Measurements from ENCODE around the gene IL17C.

IL17C gene

DNA sequence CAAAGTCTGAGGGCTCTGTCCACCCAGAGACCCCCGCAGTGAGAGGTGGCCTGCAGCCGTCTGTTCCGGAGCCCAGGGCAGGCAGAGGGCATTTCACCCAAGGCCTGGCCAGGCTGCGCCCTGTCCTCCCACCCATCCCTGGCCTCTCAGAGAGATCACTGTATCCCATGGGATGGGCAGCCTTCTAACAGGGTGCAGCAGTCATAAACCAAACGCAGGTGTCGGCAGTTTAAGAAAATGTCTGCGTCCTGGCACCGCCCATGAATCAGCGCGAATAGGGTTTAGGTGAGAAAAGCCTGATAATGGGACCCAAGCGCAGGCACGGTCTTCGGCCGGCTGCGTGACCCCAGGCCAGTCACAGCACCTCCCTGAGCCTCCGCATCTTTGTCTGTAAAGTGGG, 7.1 kb downstream of the IL17C start:
- no peak for DNase-seq (ENCODE audit: low read depth, low spot score)

DNA sequence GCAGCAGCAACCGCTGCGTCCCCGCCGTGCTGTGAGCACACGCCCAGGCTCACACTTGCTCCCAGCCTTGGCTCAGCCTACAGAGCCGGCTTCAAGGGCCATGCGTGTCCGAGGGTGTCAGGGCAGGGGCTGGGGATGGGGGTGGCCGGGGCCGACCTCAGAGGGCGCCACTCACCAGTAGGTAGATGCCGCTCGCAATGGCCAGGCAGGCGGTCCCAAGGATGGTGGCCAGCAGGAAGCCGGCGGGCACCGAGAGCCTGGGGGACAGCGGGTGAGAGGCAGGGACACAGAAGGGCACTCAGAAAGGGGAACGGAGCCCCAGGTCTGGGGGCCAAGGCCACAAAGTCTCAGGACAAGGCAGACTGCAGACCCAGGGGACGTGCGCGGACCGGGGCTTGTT, 7.6 kb downstream of the IL17C start:
- DNase-seq (ENCODE audit: low read depth, low spot score) = no peak

DNA sequence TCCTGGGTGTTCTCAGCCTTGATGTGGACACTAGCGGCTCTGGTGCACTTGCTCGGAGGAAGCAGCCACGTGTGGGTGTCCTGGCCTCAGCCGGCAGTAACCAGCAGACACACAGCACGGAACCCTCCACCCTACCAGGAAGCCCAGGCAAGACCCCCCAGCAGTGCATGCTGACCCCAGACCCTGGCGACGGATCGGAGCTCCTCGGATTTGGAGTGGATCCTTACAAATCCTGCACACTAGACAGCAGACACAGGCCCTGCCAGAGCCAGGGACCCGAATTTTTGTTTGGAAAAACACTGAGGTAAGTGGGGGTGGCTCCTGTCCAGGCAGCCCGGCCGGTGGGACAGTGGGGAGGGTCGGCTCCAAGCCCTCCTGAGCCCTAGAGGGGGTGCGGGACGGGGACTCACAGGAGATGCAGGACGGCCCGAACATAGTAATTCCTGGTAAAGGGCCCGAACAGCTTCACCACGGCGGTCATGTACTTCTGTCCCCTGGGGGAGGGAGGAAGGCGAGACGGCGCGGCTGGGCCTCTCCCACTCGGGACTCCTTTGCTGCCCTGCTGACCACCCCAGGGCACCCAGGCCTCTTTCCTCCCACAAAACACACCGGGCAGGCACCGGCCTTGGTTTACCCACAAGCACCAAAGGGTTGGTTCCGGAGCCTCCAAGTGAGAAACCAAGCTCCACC, 8.1 kb downstream of the IL17C start:
- no peak for DNase-seq (ENCODE audit: low read depth, low spot score)

DNA sequence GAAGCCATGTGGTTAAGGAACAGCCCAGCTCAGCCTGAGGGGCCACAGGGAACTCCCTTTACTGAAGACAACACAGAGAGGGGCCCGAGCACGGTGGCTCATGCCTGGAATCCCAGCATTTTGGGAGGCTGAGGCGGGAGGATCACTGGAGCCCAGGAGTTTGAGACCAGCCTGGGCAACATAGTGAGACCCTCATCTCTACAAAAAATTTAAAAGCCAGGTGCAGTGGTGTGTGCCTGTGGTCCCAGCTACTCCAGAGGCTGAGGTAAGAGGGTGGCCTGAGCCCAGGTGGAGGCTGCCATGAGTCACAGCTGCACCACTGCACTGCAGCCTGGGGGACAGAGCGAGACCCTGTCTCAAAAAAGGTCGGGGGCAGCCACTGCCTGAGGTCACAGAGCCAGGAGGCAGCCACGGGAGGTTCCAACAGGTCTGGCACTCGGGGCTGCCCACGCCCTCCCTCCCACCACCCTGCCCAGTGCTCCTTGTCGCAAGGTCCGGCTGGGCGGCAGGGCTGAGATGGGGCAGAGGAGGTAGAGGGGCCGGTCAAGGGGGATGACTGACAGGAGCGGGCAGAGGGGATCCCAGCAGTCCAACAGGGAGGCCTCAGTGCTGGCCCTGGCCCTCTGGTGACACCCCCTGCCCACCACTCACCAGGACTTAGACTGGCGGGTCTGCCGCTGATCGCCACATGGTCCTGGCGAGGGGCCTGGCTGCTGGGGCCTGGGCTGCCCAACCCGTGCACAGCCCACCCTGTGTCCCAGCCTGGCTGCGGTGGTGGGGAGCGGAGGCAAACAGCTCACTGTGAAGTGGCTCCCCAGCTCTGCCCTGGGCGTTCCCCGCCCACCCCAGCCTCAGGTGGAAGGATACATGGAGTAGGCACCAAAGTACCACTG, 9.1 kb downstream of the IL17C start:
- no peak for DNase-seq (ENCODE audit: low read depth, low spot score)

DNA sequence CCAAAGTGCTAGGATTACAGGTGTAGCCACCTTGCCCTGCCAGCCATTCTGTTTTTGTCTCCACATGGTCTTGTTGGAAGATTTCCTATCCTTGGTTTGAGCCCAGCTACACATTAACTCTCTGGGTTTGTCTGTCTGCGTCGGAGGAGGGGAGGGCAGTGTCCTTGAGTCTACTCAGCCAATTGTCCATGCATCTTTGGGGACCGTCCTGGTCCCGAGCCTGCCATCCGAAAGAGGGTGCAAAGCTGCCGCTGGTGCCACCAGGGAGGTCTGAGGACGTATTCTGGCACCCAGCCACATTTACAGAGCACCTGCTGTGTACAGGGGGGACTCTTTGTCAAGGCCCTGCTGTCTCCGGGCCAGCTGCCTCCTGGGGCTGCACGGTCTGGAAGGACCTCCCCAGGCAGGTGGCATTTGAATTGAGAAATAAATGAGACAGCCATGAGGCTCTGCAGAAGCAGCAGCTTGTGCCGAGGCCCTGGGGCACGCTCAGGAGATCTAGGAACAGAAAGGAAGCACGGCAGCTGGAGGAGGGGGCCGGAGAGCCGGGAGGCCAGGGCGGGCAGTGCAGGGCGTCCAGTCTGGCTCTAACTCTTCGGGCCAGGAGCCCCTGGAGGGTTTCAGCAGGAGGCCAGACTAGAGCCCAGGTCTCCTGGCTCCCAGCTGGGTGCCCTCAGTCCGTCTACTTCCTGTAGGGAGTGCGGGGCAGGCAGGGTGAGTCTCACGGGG, 11.0 kb downstream of the IL17C start:
- no peak for DNase-seq (ENCODE audit: low read depth, low spot score)

DNA sequence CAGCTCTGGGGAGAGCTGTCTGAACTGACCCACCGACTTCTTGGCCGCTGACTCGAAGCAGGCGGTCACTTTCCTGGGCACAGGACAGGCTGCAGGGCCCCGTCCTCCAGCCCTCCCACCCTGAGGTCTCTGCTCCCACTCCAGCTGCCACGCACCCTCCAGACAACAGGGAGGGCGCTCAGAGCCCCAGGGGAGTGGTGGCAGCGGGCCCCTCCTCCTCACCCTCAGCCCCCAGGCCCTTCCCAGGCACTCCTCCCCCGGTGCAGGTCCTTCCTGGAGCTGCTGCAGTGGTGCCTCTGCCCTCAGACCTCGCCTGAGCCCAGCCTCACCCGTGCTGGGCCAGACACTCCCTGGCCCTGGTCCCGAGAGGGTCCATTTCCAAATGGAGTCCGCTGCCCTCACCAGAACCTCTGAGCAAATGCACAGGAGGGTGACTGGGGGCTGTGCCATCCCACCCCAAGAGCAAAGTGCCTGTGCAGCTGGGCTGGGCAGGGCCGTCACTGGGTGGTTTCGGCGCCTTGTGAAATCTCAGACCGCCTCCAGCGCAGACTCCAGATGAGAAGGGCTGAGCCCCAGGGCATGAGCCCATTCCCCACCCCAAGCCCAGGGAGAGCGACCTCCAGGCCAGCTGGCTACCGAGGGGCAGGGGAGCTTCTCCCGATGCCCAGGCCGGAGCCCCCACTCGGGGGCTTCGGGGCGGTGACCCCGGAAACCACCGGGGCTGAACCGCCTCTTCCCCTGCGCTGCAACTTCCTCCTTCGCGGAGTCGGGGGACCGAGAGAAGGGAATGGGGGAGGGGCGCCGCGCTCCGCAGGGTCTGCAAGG, 11.8 kb downstream of the IL17C start:
- DNase-seq (ENCODE audit: low read depth, low spot score) = no peak

DNA sequence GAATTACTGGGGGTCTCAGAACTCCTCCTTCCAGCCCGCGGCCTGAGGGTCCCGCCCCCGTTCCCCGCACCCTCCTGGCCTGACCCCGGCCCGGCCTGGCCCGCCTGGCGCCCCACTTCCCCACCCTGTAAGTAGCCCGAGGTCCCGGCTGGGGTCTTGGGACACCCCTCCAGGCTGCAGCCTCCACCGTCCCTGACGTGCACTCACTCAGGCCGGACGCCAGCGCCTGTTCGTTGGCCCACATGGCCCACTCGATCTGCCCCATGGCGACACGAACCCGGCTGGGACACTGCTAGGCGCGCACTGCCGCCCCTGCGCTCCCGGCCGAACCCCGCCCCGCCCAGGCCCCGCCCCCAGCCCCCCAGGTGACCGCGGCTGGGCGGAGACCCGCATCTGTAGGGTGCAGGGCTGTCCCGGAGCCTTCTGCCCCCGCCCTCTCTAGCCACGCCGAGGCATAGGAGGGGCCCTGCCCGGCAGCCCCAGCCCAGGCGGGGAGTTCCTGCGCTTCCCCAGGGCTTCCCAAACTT, 12.4 kb downstream of the IL17C start, which contains the start of gene CYBA:
Gene CYBA (minus strand): TSS at position 305 of the 527 bp plus-strand sequence. CDS start 40 bp downstream, at position 265.
- DNase-seq (ENCODE audit: low read depth, low spot score) = no peak

DNA sequence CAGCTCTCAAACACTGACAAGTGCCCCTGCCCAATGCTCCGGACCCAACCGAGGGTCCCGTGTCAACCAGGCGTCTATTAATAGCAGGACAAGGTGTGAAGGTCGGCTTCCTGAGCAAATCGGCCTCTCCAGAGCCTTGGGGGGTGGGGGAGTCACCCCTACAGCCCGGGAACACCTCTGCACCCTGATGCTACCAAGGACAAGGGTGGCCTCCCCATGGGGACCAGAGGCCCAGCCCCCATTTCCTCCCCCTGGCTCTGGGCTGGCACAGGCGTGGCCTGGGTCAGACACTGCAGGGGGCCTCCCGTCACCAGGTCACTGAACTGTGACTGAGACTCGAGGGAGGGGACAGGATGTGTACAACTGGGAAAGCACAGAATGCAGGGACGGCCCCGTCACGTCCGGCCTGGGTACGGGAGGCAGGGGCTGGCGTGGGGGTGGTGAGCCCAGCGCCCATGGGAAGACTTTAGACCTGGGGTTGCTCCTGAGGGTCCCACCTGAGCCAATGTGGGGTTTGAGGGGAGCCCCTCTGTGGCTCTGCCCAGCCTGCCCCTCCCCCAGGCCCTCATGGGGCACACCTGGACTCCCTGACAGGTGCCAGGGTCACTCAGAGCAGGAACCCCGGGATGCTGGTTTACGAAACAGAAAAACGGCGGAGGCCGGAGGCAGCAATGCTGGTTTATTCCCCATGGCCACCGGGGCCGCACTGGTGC, 13.1 kb downstream of the IL17C start:
- no peak for DNase-seq (ENCODE audit: low read depth, low spot score)

DNA sequence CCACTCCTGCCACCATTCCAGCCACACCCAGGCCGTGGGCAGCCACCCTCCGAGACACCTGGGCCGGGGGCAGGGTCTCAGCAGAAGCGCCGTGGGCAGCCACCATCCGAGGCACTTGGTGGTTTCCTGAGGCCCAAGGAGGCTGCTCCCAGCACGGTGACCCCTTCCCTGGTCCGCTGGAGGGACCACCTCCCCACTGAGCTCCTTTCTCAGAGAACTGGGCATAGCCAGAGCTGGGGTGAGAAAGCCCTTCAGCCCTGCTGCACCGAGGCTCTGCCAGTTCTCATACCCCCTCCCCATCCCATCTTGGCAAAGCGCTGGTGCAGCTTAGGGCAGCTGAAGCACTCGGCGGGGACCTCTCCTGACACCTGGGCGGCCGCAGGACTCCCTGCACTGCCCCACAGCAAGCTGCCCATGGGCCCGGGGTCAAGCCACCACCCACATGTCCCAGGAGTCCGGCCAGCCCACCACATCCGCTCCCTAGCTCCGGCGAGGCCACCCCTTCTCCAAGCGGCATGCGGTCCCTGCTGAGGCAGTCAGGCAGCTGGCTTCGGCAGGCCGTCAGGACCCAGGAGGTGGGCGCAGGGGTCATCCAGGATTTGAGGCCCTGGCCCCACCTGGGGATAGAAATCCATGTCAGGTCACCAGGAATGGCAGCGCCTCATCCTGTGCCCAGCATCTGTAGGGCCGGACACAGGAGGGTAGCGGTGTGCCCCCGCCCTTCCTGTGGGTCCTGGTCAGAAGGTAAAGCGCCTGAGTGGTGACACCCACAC, 13.8 kb downstream of the IL17C start:
- DNase-seq (ENCODE audit: low read depth, low spot score) = no peak

DNA sequence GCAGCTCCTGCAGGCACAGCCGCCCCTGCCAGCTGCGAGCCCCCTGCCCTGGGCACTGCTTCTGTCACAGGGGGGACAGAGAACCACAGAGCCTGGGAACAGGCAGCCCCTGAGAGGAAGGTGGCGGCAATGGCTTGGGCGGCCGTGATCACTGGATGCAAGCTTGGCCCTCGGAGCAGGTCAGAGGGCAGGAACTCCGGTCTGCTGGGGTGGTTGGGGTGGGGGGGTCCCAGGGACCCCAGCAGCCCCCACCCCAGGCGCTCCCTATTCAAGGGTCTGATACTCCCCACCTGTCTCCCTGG, 14.3 kb downstream of the IL17C start:
- no peak for DNase-seq (ENCODE audit: low read depth, low spot score)

DNA sequence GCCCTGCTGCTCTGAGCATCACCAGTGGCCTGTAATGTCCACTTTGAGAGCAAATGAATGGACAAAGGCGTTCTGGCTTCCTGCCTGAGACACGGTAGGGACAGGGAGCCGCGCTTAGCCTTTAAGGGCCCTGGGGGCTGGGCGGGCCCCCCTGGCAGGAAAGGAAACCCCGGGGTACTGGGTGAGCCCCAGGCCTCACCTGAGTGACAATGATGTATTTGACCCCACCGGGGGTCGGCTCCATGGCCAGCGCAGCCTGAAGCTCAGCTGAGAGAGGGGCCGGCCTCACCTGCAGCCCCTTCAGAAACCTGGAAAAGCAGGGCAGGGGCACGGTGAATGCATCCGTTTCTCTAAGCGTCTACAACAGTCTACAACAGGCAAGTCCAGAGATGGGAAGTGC, 14.7 kb downstream of the IL17C start:
- DNase-seq (ENCODE audit: low read depth, low spot score) = no peak

DNA sequence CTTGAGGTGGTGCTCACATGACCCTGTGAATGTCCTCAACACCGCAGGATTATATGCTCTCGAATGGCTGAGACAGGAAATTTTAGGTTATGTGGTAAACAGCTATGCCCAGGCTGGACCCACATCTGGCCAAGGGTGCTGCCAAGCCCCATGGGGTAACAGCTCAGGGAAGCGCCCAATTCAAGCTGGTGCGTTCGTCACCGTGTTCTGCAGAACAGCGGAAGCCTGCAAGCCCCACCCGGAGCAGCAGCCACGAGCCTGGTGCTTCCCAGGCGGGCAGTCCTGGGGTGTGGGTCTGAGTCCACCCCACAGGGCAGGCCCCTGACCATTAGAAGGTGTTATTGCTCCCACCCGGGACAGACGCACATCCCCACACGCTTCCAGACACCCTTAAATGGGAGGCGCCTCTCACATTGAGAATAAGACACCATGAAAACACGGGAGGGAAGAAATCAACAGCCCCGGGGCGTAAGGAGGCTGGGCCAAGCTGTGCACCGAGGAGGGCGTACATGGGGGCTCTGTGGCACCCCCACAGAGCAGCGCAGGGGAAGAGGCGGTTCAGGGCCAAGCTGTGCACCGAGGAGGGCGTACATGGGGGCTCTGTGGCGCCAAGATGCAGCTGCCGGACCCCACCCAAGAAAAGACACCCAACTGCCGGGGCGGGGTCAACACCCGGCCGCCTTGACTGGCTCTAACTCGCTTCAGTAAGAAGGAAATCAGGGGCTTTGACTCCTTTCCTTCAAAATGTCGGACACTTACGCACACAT, 15.4 kb downstream of the IL17C start:
- no peak for DNase-seq (ENCODE audit: low read depth, low spot score)

DNA sequence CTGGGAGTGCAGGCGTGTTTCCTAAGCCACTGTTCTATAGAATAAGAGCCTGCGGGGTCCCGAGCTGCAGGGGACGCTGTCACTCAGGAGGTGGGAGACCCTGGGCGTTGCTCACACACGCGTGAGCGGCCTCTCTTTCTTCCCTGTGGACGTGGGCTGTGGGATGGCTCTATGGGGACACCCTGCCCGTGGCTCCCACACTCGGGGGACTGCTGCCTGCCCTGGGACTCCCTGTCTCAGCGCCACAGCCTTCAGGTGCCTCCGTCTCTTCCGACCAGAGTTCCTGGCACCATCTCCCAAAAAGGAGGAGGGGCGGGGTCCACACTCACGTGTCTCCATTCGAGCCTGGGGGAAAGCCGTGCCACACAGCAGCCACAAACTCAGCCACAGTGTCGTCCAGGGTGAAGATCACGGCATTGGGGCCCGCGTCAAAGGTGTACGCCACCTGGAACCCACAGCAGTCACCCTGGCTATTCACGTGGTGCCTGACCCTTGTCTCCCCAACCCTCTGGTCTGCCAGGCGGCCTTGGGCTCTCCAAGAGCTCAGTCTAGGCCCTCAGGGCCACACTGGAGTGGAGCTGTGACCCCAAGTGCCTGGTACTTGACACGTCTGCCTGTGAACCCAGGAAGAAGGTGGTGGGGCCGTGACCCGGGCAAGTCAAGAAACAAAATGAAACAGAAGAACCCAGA, 16.1 kb downstream of the IL17C start:
- DNase-seq (ENCODE audit: low read depth, low spot score) = no peak

DNA sequence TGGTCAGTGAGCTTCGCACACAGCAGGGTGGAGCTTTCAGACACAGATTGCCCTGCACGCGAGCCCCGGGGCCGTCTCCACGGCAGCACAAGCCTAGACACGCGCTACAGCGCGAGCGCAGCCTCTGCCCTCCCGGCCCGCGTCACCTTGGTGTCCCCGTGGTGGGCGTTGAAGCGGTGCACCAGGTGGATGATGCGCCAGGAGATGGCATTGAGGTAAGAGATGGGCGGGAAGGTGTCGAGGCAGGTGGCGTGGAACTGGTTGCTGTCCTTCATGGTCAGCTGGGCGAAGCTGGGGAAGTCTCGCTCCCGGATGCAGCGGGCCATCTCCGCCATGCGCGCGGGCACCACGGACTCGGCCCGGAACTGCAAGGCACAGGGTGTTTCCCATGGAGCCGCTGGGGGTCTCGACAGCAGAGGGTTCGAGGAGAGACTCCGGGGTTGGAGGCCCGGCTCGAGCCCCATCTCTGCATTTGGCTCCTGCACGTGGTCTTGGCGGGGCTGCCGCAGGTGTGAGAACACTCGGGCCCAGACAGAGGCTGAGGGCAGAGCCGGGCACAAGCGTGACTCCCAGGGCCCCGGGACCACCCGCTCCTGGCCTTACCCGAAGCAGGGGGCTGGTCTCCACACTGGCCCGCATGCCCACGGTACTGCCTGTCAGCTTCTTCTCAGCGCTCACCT, 16.8 kb downstream of the IL17C start:
- no peak for DNase-seq (ENCODE audit: low read depth, low spot score)

DNA sequence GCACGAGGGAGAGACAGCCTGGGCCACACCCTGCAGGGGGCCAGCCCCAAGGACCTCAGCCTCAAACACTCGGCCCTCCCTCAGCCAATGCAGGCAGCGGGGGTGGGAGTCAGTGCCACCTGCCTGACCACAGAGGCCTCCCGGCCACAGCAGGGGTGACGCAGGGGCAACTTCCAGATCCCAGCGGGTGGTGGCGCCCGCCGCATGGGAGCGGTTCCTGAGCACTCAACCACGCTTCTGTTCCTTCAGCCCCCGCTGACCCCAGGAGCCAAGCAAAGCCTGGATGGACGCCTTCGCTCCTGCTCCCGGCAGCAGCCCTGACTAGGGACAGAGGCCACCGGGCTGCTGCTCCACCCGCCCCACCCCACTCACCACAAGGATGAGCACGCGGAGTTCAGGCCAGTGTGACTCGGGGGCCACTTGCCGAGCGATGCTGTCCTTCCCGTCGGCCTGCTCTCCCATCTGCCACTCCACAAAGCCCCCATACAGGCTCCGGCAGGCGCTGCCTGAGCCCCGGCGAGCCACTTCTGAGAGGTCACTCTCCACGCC, 17.4 kb downstream of the IL17C start:
- DNase-seq (ENCODE audit: low read depth, low spot score) = no peak

DNA sequence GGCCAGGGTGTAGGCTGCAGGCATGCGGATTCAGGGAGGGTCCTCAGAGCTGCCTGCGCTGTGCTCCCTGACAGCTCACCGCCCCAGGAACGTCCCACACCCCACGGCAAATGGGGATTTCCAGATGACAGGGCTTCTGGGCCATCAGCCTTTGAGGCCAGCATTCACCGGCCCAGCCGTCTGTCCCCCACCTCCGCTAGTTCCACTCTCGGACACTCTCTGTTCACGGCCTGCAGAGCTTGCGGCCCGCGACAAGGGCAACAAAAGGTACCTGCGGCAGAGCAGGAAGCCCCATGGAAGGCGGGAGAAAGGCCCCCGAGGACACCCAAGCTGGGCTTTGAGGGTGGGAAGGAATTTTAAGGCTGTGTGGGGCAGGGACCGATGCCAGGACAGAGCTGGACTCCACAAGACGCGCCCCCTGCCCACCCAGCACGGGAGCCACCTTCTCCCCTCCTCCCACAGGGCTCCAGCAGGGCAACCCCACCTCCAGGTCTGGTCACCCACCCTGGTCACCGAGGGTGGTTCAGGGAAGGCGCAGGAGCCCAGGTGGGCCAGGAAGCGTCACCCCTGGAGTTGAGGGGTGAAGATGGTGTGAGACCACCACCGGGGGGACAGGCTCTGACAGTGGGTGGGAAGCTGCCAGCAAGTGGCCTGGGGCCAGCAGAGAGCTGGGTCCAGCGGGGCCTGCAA, 18.1 kb downstream of the IL17C start:
- DNase-seq (ENCODE audit: low read depth, low spot score) = no peak

DNA sequence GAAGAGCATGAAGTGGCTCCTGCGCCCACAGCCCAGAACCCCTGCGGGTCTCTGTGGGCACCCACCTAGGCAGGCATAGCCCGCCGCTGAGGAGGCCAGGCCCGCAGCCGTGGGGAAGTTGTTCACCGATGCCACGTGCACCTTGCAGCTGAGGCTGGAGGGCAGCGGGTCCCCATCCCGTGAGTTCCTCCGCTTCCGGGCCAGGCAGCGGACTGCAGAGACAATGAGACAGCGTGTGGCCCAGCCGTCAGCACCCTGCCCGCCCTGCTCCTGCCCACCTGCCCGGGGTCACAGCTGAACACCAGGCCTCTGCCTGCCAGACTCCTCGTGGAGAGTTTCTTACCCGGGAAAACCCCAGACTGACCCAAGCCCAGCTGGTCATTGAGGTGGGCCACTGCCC, 19.0 kb downstream of the IL17C start:
- DNase-seq (ENCODE audit: low read depth, low spot score) = no peak
